Measurements from ENCODE around the gene CCL3. TPM values are rescaled to one million over a fixed set of nuclear protein-coding genes. Genes with fewer than 3 reads are reported as not detected.

Gene CCL3
- total RNA-seq (2014; rRNA removed; shearing (Covaris generic)) (not detected in 2 replicates), polyA plus RNA-seq (2016; fragmentation: Nextera tagmentation; extraction: Ambion mirVana) (not detected in 2 replicates)

DNA sequence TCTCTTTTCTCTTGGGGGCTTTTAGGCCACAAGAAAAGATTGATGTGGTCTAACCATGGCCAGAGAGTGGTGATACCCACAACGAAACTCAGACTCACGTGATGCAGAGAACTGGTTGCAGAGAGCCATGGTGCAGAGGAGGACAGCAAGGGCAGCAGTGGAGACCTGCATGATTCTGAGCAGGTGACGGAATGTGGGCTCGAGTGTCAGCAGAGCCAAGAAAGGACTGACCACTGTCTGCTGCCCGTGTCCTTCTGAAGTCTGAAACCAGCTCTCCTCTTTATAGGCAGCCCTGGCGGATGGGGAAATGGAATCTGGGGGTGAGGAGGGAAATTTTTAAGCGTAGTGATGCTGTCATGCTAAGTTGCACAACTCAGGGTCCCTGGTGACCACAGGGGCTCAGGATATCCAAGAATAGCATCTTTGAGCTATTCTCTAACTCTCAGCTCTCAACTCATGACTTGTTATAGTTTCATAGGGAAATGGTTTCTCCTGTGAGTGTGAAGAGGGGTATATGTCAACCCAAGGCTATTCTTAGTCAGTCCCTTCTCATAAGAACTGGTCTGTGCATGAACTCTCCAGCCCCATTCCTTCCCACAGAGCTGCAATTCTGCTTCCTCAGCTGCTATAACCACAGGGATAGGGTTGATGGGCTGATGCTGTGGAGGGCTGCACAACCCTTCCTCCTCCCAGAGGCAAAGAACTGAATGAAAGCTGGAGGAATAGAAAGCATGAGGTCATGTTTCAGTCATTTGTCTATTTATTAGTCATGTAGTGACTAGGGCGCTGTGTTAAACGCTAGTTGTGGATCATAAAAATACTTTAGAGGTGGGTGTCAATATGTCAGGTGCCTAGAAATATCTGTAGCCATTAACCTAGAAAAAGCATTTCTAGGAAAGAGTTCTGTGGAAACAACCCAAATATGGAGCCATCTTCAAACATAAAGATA is at the start of gene CCL3:
Gene CCL3, minus strand, starts transcription at position 256 of the 949 bp plus-strand sequence. Its CDS starts 85 bp downstream, at position 171.
- H3K9me2 ChIP-seq (ENCODE audit: insufficient read depth): no peaks in the 10 kb centered on the region; the same call in 1 of the 2 replicates
- no peaks in the 10 kb centered on the region for H3K9me3 ChIP-seq (ENCODE audit: low read depth)
- H3K27me3 ChIP-seq (replicated peaks; ENCODE audit: insufficient read depth): no peaks in the 10 kb centered on the region; the same call in 1 of the 2 replicates
- no peaks in the 10 kb centered on the region for H3F3A ChIP-seq (ENCODE audit: insufficient read depth)
- in situ Hi-C loops (cut with MboI): no loop called here
- no peak within 1 kb of the TSS for H2AFZ ChIP-seq
- H3K4me3 ChIP-seq: no peak within 1 kb of the TSS
- no peak within 1 kb of the TSS for H3K9ac ChIP-seq
- DNase-seq: peak; percentile 6
- no peaks in the 10 kb centered on the region for H4K20me1 ChIP-seq (ENCODE audit: insufficient read depth)
- no peak within 1 kb of the TSS for H3K4me2 ChIP-seq (ENCODE audit: unreplicated experiment)
- 25 to 28% methylated on average over 9 of the region's 9 CpGs for WGBS, 2 experiments (ENCODE audit: low coverage in 1 of 2, low lambda C conversion rate in 2 of 2, missing lambda C conversion rate in 2 of 2)
- no peaks in the 10 kb centered on the region for H3K36me3 ChIP-seq (ENCODE audit: low read depth)
- TF ChIP-seq EZH2phosphoT487 (IDR thresholded peaks at IDR 0.05; ENCODE audit: insufficient read depth, low read depth) (no peak), EZH2 (IDR thresholded peaks at IDR 0.05; ENCODE audit: insufficient read depth, poor library complexity, severe bottlenecking) (no peak)
- H3K27ac ChIP-seq: no peak within 1 kb of the TSS
- no peaks in the 10 kb centered on the region for H3K4me1 ChIP-seq (ENCODE audit: insufficient read depth)
- H3K79me2 ChIP-seq (ENCODE audit: insufficient read depth): no peaks in the 10 kb centered on the region

DNA sequence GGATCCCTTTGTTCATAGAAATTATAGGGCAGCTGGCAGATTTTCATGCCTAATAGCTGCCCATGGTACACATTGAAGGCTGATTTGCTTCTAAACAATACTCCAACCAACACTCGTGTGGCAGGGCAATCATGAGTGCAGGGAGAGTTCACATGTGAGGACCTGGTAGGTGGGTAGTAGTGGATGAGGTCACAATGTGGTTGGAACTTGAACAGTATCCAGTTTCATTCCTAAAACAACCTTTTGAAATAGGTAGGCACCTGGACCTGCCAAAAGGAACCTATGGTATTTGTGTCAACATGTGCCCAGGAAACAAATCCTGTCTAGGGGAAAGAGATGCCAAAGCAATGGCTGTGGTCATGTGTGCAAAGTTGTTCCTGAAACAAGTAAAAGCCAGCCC is 46.5 kb upstream of the CCL3 start:
- DNase-seq: no peak
- Histone ChIP-seq H3K27ac (no peak overlapping the region), H3K9ac (no peak overlapping the region), H3K36me3 (ENCODE audit: low read depth) (no peaks in the 10 kb centered on the region), H3K79me2 (ENCODE audit: insufficient read depth) (no peaks in the 10 kb centered on the region), H3K4me2 (ENCODE audit: unreplicated experiment) (no peak overlapping the region), H3K9me2 (ENCODE audit: insufficient read depth) (no peaks in the 10 kb centered on the region), H3K4me3 (no peak overlapping the region), H4K20me1 (ENCODE audit: insufficient read depth) (no peaks in the 10 kb centered on the region), H3F3A (ENCODE audit: insufficient read depth) (no peaks in the 10 kb centered on the region), H3K9me3 (ENCODE audit: low read depth) (no peaks in the 10 kb centered on the region), H3K4me1 (ENCODE audit: insufficient read depth) (no peaks in the 10 kb centered on the region), H3K27me3 (replicated peaks; ENCODE audit: insufficient read depth) (no peaks in the 10 kb centered on the region; the same call in 1 of the 2 replicates), H2AFZ (no peak overlapping the region)
- in situ Hi-C loops (cut with MboI): no loop called here
- TF ChIP-seq EZH2 (IDR thresholded peaks at IDR 0.05; ENCODE audit: insufficient read depth, poor library complexity, severe bottlenecking) (no peak), EZH2phosphoT487 (IDR thresholded peaks at IDR 0.05; ENCODE audit: insufficient read depth, low read depth) (no peak)
- WGBS, 2 experiments (ENCODE audit: low coverage in 1 of 2, low lambda C conversion rate in 2 of 2, missing lambda C conversion rate in 2 of 2): 37% methylated on average over 1 of the region's 1 CpG

DNA sequence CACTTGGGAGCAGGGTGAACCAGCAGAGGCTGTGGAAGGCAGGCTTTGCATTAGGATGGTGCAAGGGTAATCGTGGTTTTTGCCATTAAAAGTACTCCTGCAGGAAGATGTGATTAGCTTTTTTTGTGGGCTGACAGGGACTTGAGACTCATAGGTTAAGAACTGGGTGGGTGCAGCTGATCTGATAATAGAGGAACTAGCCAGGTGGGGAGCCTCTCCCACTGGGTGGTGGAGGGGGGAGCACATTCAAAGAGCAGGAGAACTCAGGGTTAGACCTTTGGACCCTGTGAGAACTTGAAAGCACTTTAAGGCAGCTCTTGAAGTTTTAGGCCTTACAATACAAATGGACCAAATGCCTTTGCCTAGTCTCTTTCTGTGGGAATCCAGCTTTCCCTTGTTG is 46.1 kb upstream of the CCL3 start:
- TF ChIP-seq EZH2phosphoT487 (IDR thresholded peaks at IDR 0.05; ENCODE audit: insufficient read depth, low read depth) (no peak), EZH2 (IDR thresholded peaks at IDR 0.05; ENCODE audit: insufficient read depth, poor library complexity, severe bottlenecking) (no peak)
- no peak overlapping the region for H3K4me3 ChIP-seq
- no peaks in the 10 kb centered on the region; the same call in 1 of the 2 replicates for H3K27me3 ChIP-seq (replicated peaks; ENCODE audit: insufficient read depth)
- H3K36me3 ChIP-seq (ENCODE audit: low read depth): no peaks in the 10 kb centered on the region
- no peak overlapping the region for H2AFZ ChIP-seq
- H3K4me1 ChIP-seq (ENCODE audit: insufficient read depth): no peaks in the 10 kb centered on the region
- no peak for DNase-seq
- H4K20me1 ChIP-seq (ENCODE audit: insufficient read depth): no peaks in the 10 kb centered on the region
- WGBS, 2 experiments (ENCODE audit: low coverage in 1 of 2, low lambda C conversion rate in 2 of 2, missing lambda C conversion rate in 2 of 2): 19 to 25% methylated on average over 1 of the region's 1 CpG
- no peaks in the 10 kb centered on the region for H3F3A ChIP-seq (ENCODE audit: insufficient read depth)
- in situ Hi-C loops (cut with MboI): no loop called here
- H3K27ac ChIP-seq: no peak overlapping the region
- H3K4me2 ChIP-seq (ENCODE audit: unreplicated experiment): no peak overlapping the region
- H3K9me2 ChIP-seq (ENCODE audit: insufficient read depth): no peaks in the 10 kb centered on the region
- H3K79me2 ChIP-seq (ENCODE audit: insufficient read depth): no peaks in the 10 kb centered on the region
- H3K9ac ChIP-seq: no peak overlapping the region
- H3K9me3 ChIP-seq (ENCODE audit: low read depth): no peaks in the 10 kb centered on the region

DNA sequence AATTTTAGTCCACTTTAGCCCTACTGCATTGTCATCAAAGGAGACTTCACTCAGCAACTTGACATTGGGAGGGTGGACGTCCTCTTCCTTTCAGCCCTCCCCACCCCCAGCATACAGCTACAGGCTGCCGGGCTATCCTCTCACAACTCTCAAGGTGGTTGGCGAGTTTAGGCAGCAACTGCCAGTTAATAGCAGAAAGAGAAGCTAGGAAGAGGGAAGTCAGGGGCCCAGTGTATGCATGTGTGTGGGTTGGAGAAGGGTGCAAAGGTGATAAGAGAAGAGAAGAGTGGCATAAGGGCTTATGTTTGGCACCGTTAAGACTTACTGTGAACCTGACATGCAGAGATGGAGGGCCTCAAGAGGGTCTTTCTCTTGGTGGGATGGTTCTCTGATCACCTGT is 45.5 kb upstream of the CCL3 start:
- H4K20me1 ChIP-seq (ENCODE audit: insufficient read depth): no peaks in the 10 kb centered on the region
- H3K27me3 ChIP-seq (replicated peaks; ENCODE audit: insufficient read depth): no peaks in the 10 kb centered on the region; the same call in 1 of the 2 replicates
- H3K9ac ChIP-seq: no peak overlapping the region
- TF ChIP-seq EZH2phosphoT487 (IDR thresholded peaks at IDR 0.05; ENCODE audit: insufficient read depth, low read depth): no peak
- TF ChIP-seq EZH2 (IDR thresholded peaks at IDR 0.05; ENCODE audit: insufficient read depth, poor library complexity, severe bottlenecking): no peak
- H3K9me3 ChIP-seq (ENCODE audit: low read depth): no peaks in the 10 kb centered on the region
- 39 to 40% methylated on average over 4 of the region's 4 CpGs for WGBS, 2 experiments (ENCODE audit: low coverage in 1 of 2, low lambda C conversion rate in 2 of 2, missing lambda C conversion rate in 2 of 2)
- no peak overlapping the region for H3K4me3 ChIP-seq
- H2AFZ ChIP-seq: no peak overlapping the region
- DNase-seq: no peak
- no peaks in the 10 kb centered on the region for H3K79me2 ChIP-seq (ENCODE audit: insufficient read depth)
- H3K27ac ChIP-seq: no peak overlapping the region
- no peaks in the 10 kb centered on the region for H3F3A ChIP-seq (ENCODE audit: insufficient read depth)
- in situ Hi-C loops (cut with MboI): no loop called here
- no peaks in the 10 kb centered on the region for H3K4me1 ChIP-seq (ENCODE audit: insufficient read depth)
- no peaks in the 10 kb centered on the region for H3K9me2 ChIP-seq (ENCODE audit: insufficient read depth)
- no peaks in the 10 kb centered on the region for H3K36me3 ChIP-seq (ENCODE audit: low read depth)
- H3K4me2 ChIP-seq (ENCODE audit: unreplicated experiment): no peak overlapping the region
